Right atrium auricular region (tissue), 2 donors: ENCODE results near the gene ZNF236. TPM values are rescaled to one million over a fixed set of nuclear protein-coding genes. Genes with fewer than 3 reads are reported as not detected.

Source experiments
- DNase-seq: peaks from one replicate; pipeline ENCODE4 v3.0.0-alpha.2; 2019; ENCODE audit warnings: low spot score
- H3K27ac ChIP-seq, 2 donors: fragments of 200-600 bp; sonication (generic); 1 replicate in 1 of 2; 2 replicates in 1 of 2; pipeline ENCODE4 v1.5.1; 2016 to 2019
- H3K27me3 ChIP-seq, 2 donors: fragments of 200-600 bp; sonication (generic); one replicate each; pipeline versions ENCODE4 v1.5.1 to v1.6.0; 2017 to 2019
- H3K36me3 ChIP-seq: fragments of 200-600 bp; sonication (generic); one replicate; pipeline ENCODE4 v1.5.1; 2016
- H3K4me1 ChIP-seq, 2 donors: fragments of 200-600 bp; sonication (generic); one replicate each; pipeline versions ENCODE4 v1.5.1 to v1.6.0; 2017 to 2019
- H3K4me3 ChIP-seq, 2 donors: fragments of 200-600 bp; sonication (generic); 1 replicate in 1 of 2; 2 replicates in 1 of 2; pipeline ENCODE4 v1.5.1; 2017 to 2019; ENCODE audit warnings: mild to moderate bottlenecking in 1 of 2, moderate library complexity in 1 of 2
- H3K9me3 ChIP-seq, 2 donors: fragments of 200-600 bp; sonication (generic); one replicate each; pipeline ENCODE4 v1.5.1; 2019
- CTCF ChIP-seq, 2 donors: fragments of 200-600 bp; sonication (generic); IDR thresholded peaks; one replicate each; pipeline ENCODE4 v1.5.1; 2019; ENCODE audit warnings: antibody characterized with exemption in 2 of 2
- total RNA-seq, 2 donors: library from RNA; depleted of rRNA; stranded (reverse); fragments of >200 nt; gene quantifications; one replicate each; pipeline ENCODE4 v1.1.0, GENCODE V29; 2016

ZNF236 gene
- total RNA-seq, 2 donors from 2014 or later = 11.0 to 12.7 TPM

DNA sequence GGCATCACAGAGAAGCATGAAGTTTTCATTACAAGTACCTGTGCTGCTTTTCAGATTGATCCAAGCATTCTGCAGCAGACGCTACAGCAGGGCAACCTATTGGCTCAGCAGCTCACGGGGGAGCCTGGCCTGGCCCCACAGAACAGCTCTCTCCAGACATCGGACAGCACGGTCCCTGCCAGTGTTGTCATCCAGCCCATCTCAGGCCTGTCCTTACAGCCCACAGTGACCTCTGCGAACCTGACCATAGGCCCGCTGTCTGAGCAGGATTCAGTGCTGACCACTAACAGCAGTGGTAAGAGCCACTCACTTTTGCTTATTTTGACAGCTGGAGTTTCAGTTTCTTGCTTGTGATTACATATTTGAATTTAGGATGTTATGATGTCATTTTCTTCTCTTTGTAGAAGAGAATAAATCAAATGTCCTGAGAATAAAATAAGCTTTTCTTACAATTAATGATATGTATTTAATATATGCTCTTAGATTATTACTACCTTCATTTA, 104.9 kb downstream of the ZNF236 start:
- H3K27ac ChIP-seq = no peak overlapping the region
- no peak overlapping the region for H3K4me3 ChIP-seq
- H3K9me3 ChIP-seq = no peaks in the 10 kb centered on the region
- no peaks in the 10 kb centered on the region for H3K4me1 ChIP-seq
- H3K36me3 ChIP-seq = peaks cover 49% of the 10 kb centered on the region
- no peak for TF ChIP-seq CTCF (IDR thresholded peaks at IDR 0.05)
- DNase-seq = no peak
- H3K27me3 ChIP-seq = no peaks in the 10 kb centered on the region

DNA sequence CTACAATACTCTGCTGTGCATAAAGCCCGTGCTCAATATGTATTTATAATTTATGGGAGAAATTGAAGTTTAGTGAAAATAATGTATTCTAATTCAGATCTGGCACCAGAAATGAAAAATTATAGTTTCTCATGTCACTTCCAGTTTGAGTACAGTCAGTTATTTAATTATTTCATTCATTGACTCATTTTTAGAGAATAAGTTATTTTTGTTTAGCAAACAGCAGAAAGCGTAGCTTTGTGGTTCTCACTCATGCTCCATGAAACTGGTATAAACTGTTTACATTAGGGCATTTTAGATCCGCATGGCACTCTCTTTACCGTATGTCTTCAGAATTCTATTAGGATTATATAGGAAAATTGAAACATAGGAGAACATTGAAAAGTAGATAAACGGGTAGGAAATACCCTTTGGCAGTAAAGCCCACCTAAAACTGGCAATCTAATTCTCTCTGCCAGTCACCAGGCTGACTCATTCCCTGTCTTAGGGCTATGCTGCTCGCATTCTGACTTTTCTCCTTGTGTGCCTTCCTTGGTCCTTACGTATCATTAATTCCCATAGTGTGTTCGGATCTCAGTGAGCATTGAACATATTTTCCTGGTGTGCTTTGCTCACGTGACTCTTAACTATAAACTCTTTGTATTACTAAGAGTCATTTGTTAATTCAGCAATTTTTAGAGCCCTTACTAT, 106.0 kb downstream of the ZNF236 start:
- peaks cover 49% of the 10 kb centered on the region for H3K36me3 ChIP-seq
- no peak overlapping the region for H3K27ac ChIP-seq
- no peak overlapping the region for H3K4me3 ChIP-seq
- no peak for TF ChIP-seq CTCF (IDR thresholded peaks at IDR 0.05)
- no peaks in the 10 kb centered on the region for H3K27me3 ChIP-seq
- no peaks in the 10 kb centered on the region for H3K9me3 ChIP-seq
- H3K4me1 ChIP-seq = no peaks in the 10 kb centered on the region
- DNase-seq = no peak

GRCh38 chr18:76931171-76931570, 108.8 kb downstream of the ZNF236 start:
- no peak for DNase-seq
- H3K4me3 ChIP-seq = no peak overlapping the region
- no peak overlapping the region for H3K27ac ChIP-seq
- H3K27me3 ChIP-seq = no peaks in the 10 kb centered on the region
- no peak for TF ChIP-seq CTCF (IDR thresholded peaks at IDR 0.05)
- peaks cover 27% of the 10 kb centered on the region for H3K36me3 ChIP-seq
- no peaks in the 10 kb centered on the region for H3K9me3 ChIP-seq
- no peaks in the 10 kb centered on the region for H3K4me1 ChIP-seq

DNA sequence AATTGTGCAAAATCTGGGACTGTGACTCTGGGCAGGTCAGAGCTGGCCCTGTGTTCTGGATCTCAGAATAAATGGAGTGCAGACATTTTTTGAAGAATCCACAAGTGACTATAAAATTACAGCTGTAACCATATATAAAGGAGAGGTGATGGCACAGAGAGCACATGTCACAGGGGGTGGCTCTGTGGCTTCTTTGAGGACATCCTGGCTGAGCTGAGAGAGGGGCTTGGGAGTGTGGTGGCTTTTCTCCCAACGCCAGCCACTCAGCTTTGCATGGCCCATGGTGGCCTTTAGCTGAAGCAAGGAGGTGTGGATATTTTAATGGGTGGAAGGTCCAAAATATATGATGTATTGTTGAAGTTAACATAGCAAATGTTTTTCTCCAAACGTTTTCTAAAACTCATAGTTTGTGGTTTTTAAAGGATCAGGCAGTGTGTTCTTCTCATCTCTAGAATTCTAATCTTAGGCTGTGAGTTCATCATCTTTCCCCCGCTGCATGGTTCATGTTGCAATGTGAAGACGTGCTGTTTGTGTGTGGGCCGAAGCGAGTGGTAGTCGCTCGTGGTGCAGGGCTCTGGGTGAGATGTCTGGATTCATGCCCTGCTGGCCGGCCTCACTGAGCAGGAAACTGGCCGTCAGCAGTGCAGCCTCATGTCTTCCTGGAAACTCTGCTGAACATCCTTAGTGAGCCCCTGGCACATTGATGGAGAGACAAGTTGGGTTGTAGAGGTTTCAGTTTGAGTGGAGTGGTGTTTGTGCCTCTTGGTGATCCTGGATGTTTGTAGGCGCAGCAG, 109.9 kb downstream of the ZNF236 start:
- peaks cover 23% of the 10 kb centered on the region for H3K36me3 ChIP-seq
- TF ChIP-seq CTCF (IDR thresholded peaks at IDR 0.05) = no peak
- no peak overlapping the region for H3K4me3 ChIP-seq
- H3K27ac ChIP-seq = peak overlapping the region; percentile 17 to 62
- no peaks in the 10 kb centered on the region for H3K9me3 ChIP-seq
- H3K4me1 ChIP-seq = no peaks in the 10 kb centered on the region
- peak; percentile 80 for DNase-seq
- no peaks in the 10 kb centered on the region for H3K27me3 ChIP-seq

GRCh38 chr18:76935722-76936337, 113.5 kb downstream of the ZNF236 start:
- DNase-seq = no peak
- Histone ChIP-seq H3K36me3 (peaks cover 21% of the 10 kb centered on the region), H3K4me3 (no peak overlapping the region), H3K27ac (no peak overlapping the region), H3K9me3 (no peaks in the 10 kb centered on the region), H3K4me1 (no peaks in the 10 kb centered on the region), H3K27me3 (no peaks in the 10 kb centered on the region)
- no peak for TF ChIP-seq CTCF (IDR thresholded peaks at IDR 0.05)
